ENCODE results near the gene RHCE. TPM values are rescaled to one million over a fixed set of nuclear protein-coding genes. Genes with fewer than 3 reads are reported as not detected.
A peak's percentile ranks its signal among the peaks of the same experiment; 100 is the strongest.
"Not testable (repeated sequence)": the region's sequence is repeated elsewhere in the genome, so short reads cannot be mapped to it uniquely, and the experiment has no call there.

RHCE gene
- total RNA-seq, 1 experiment from 2014 or later = not detected

- no peak for DNase-seq (ENCODE audit: extremely low read depth, low read depth)
Observed at GRCh38 chr1:25433389-25434186, 13.0 kb upstream of the RHCE start.

DNA sequence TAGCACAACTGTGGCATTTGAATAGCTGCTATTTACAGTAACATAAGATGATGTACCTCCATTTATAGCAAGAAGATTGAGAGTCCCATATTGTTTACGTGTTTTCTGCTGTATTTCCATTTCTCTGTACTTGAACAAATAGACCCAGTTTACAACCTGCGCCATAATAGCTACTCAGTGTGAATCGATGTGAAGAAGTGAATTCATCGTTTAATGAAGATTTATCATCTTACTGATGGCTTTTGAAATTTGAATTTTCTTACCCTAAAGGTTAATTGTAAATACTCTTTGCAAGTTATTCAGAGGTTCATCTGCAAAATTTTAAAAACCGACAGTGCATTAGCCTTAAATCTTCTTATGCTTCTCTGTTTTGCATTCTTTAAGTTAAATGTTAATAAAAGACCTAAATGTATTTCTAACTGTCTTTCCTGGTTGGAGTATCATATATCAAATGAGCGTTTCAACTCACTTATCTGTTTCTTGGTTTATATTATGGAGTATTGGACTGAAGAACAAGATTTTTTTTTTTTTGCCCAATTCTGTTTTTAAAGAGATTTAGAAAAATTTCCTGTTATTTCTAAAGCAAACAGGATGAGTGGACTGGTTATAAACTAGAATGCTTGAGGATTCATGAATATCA, 12.2 kb upstream of the RHCE start:
- DNase-seq (ENCODE audit: extremely low read depth, low read depth) = no peak

- no peak for DNase-seq (ENCODE audit: extremely low read depth, low read depth)
Observed at GRCh38 chr1:25431955-25432719, 11.5 kb upstream of the RHCE start.

DNA sequence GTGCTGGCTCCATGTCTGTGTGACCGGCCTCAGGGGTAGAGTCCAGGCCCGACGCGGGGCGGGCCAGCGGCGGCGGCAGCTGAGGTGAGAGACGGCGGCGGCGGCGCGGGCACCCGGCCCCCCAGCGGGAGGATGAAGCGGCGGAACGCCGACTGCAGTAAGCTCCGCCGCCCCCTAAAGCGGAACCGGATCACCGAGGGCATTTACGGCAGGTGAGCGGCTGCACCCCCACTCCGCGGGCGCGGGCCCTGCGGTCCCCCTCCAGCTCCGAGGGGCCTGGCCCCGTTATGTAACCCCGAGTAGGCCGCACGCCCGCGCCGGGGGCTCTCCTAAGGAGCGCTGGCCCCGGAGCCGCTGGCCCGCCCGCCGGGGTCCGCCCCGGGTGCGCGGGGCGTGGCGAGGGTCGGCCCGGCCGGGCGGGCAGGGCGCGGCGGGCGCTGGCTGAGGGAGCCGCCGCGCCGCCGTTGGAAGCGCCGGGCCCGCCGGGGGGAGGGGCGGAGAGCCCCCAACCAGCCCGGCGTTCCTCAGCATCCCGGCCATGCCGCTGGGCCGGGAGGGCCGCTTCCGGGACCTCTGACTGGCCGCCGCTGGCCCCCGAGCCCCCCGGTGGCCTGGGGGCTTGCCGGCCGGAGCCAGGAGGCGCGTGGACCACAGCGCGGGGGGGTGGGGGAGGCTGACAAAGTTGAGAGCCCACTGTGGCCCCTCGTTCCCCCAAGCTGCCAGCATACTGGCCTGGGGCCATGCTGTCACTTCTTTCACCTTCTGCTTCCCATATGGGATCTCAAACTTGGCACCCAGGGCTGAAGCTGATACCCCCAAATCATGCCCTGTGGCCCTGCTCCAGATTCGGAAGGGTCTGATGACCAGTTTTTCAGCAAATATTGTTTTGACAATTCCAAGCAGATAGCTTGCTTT, 10.6 kb upstream of the RHCE start:
- DNase-seq (ENCODE audit: extremely low read depth, low read depth) = no peak

GRCh38 chr1:25430073-25430966, 9.7 kb upstream of the RHCE start, which contains the start of gene MACO1:
Gene MACO1 (plus strand): TSS chr1:25430897. CDS start chr1:25431099, 202 bp downstream.
- DNase-seq (ENCODE audit: extremely low read depth, low read depth) = peak; percentile 90

- DNase-seq (ENCODE audit: extremely low read depth, low read depth) = no peak
Observed at GRCh38 chr1:25428475-25429166, 8.0 kb upstream of the RHCE start.

GRCh38 chr1:25427696-25428095, 7.1 kb upstream of the RHCE start:
- DNase-seq (ENCODE audit: extremely low read depth, low read depth) = no peak

DNA sequence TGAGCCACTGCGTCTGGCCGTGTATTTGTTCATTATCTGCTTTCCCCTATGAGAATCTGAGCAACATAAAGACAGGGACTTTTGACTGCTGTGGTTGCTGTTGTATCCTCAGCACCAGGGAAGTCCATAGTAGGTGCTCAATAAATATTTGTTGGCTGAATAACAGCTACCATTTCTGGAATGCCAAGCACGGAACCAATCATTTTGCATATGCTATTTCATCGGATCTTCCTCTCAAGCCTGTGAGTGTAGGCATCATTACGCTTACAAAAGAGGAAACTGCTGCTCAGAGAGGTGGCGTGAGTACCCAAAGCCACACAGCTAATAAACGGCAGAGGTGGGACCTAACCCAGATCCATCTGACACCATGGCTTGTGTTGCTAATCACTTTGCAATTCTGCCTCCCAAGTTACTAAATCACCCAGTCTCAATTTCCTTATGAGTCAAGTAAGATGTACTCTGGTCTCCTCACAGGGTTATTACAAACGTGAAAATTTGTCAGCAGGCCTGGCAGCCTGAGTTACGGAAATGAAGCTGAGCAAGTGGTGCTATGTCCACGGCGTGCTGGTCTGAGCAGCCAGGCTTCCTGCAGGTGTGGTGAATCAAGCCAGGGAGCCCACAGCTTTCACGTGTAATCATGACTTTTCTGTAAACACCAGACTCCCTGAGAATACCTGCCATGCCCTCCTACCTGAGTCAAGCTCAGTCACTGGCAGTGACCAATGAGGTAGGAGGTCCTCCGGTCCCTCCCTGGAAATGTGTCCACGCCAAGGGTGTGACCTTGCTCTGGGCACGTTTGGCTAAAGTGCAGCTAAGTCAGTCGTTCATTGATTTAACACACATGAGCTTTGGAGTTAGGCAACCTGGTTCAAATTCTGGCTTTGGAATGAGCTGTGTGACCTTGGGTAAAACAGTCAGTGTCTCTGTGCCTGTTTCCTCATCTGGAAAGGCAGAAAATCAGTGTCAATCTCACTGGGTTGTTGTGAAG, 4.8 kb upstream of the RHCE start:
- no peak for DNase-seq (ENCODE audit: extremely low read depth, low read depth)

DNA sequence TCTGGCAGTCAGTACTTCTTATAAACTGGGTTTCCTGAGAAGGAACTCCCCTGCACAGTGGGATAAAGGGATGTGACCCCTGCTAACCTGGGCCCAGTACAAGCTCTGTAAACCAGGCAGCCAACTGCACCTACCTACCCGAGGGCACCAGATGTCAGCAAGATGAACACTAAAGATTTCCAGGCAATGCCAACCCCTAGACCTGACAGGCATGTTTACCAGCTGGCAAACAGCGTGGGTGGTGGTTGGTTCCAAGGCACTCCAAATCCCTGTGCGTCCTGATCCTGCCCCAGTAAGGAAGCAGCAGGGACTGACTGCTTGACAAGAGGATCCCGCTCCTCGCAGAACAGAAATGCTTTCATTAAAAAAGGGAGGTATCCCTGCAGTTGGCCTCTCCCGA, 2.6 kb upstream of the RHCE start:
- DNase-seq (ENCODE audit: extremely low read depth, low read depth) = not testable (repeated sequence)

DNA sequence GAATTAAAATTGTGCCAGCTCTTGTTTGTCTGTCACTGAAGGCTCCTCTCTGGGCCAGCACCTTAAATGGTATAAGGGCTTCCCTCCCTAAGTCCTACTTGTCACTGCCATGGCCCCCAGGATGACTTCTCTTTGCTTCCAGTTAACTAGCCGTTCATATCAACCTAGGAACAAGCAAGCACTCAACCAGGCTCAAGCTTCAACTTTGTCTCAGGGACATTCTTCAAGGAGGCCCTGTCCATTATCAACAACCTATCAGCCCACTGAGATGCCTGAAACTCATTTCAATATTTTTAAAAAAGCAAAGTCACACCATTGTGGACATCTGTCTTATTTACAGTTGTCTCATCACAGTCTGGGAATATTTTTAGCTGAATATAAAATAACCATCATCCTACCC, 1.3 kb downstream of the RHCE start:
- not testable (repeated sequence) for DNase-seq (ENCODE audit: extremely low read depth, low read depth)

DNA sequence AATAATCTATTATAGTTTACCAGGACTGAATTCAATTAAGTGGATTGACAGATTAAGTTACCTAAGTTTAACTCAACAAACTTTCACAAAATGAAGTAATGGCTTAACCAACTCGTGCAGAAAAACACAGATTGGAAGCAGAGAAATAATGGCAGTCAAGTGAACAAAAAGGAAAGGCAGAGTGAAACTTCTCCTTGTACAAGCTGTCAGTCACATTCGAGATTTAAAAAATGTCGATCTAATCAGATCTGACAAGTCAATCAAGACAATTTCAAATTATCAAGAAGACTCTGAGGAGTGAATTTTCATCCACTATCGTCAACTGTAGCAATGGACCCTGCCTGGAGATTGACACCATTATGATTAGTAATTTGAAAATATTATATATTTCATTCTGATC, 3.3 kb downstream of the RHCE start:
- DNase-seq (ENCODE audit: extremely low read depth, low read depth) = not testable (repeated sequence)

GRCh38 chr1:25414578-25414977, 6.0 kb downstream of the RHCE start:
- not testable (repeated sequence) for DNase-seq (ENCODE audit: extremely low read depth, low read depth)

DNA sequence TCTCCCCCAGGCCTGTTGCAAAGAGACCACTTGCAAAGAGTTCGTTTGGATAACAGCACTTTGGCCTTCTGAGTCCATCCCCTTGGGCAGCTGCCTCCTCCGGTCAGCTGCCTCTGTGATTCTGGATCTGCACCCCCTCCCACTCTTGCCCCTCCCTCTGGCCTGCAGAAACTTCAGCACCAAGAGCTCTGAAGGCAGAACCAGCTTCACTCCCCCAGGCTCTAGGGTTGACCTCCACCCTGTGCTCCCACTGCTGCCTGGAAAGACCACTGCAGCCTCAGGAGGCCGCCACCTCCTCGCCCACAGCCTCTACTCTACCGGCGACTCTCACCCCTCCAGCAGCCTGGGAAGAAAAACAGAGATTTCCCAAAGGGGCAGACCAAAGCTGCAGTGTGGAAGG, 6.5 kb downstream of the RHCE start:
- DNase-seq (ENCODE audit: extremely low read depth, low read depth) = not testable (repeated sequence)

GRCh38 chr1:25412872-25413623, 7.6 kb downstream of the RHCE start:
- not testable (repeated sequence) for DNase-seq (ENCODE audit: extremely low read depth, low read depth)

GRCh38 chr1:25409641-25410427, 10.8 kb downstream of the RHCE start:
- not testable (repeated sequence) for DNase-seq (ENCODE audit: extremely low read depth, low read depth)

All from NCI-H460 (cell line).